Osteoblast (primary cell): Measurements from ENCODE around the gene SLK. TPM values are rescaled to one million over a fixed set of nuclear protein-coding genes. Genes with fewer than 3 reads are reported as not detected.

Source experiments
- DNase-seq: peaks from one replicate; pipeline ENCODE4 v3.0.0; 2011; ENCODE audit warnings: low spot score, mixed read lengths; ENCODE audit not compliant: insufficient read length; ENCODE audit errors: missing footprints
- H2AFZ ChIP-seq: 2 replicates; pipeline ENCODE4 v1.6.0; 2011; ENCODE audit warnings: mild to moderate bottlenecking, low read length
- H3K27ac ChIP-seq: 2 replicates; pipeline ENCODE4 v1.5.1; 2011; ENCODE audit warnings: mild to moderate bottlenecking, low read depth, low read length, moderate library complexity
- H3K27me3 ChIP-seq: 2 replicates; pipeline ENCODE4 v1.6.0; 2012; ENCODE audit warnings: mild to moderate bottlenecking, control low read depth, inconsistent platforms, low read length, moderate library complexity; ENCODE audit not compliant: insufficient read depth
- H3K36me3 ChIP-seq: 2 replicates; pipeline ENCODE4 v1.5.1; 2011; ENCODE audit warnings: mild to moderate bottlenecking, low read length, control low read depth, moderate library complexity; ENCODE audit not compliant: insufficient read depth
- H3K4me1 ChIP-seq: 2 replicates; pipeline ENCODE4 v1.5.1; 2011; ENCODE audit warnings: mild to moderate bottlenecking, low read length, control low read depth, moderate library complexity; ENCODE audit not compliant: insufficient read depth
- H3K4me2 ChIP-seq: 2 replicates; pipeline ENCODE4 v1.6.0; 2011; ENCODE audit warnings: mild to moderate bottlenecking, low read length; ENCODE audit not compliant: insufficient read depth
- H3K4me3 ChIP-seq: fragments of 200-600 bp; sonication (generic); 3 replicates; pipeline ENCODE4 v1.5.1; 2012; ENCODE audit warnings: mild to moderate bottlenecking, low read length, inconsistent platforms; ENCODE audit not compliant: insufficient read depth
- H3K79me2 ChIP-seq: 2 replicates; pipeline ENCODE4 v1.6.0; 2012; ENCODE audit warnings: mild to moderate bottlenecking, low read length, control low read depth, inconsistent platforms; ENCODE audit not compliant: insufficient read depth
- H3K9me3 ChIP-seq: 2 replicates; pipeline ENCODE4 v1.5.1; 2011; ENCODE audit warnings: low read depth, low read length, control low read depth
- H4K20me1 ChIP-seq: 2 replicates; pipeline ENCODE4 v1.6.0; 2012; ENCODE audit warnings: mild to moderate bottlenecking, low read length, control low read depth; ENCODE audit not compliant: insufficient read depth
- CTCF ChIP-seq: IDR thresholded peaks from 2 replicates; pipeline ENCODE4 v1.5.1; 2011; ENCODE audit warnings: mild to moderate bottlenecking, low read depth, low read length, moderate library complexity; ENCODE audit errors: extremely low read depth
- total RNA-seq: library from RNA; depleted of rRNA; stranded (reverse); fragments of >200 nt; gene quantifications from 2 replicates; pipeline ENCODE4 v1.2.3, GENCODE V29; 2012

Gene SLK
- total RNA-seq, 1 donor, result 48.1 TPM

- H3K9me3 ChIP-seq, result no peaks in the 10 kb centered on the region
- H3K4me2 ChIP-seq, result no peak overlapping the region
- peak; percentile 88 for TF ChIP-seq CTCF
- H4K20me1 ChIP-seq, result no peaks in the 10 kb centered on the region
- H2AFZ ChIP-seq, result no peak overlapping the region
- H3K27ac ChIP-seq, result no peak overlapping the region
- no peaks in the 10 kb centered on the region for H3K79me2 ChIP-seq
- no peaks in the 10 kb centered on the region for H3K36me3 ChIP-seq
- H3K4me3 ChIP-seq, result no peak overlapping the region
- H3K27me3 ChIP-seq, result no peaks in the 10 kb centered on the region
- H3K4me1 ChIP-seq, result peaks cover 14% of the 10 kb centered on the region
- peak; percentile 93 for DNase-seq
Observed at GRCh38 chr10:104045151-104046089, 78.5 kb downstream of the SLK start.

GRCh38 chr10:104046651-104047050 is 79.7 kb downstream of the SLK start:
- H3K9me3 ChIP-seq, result no peaks in the 10 kb centered on the region
- H2AFZ ChIP-seq, result no peak overlapping the region
- no peaks in the 10 kb centered on the region for H3K27me3 ChIP-seq
- no peak overlapping the region for H3K4me3 ChIP-seq
- H3K27ac ChIP-seq, result no peak overlapping the region
- TF ChIP-seq CTCF, result no peak
- no peak overlapping the region for H3K4me2 ChIP-seq
- no peak for DNase-seq
- H4K20me1 ChIP-seq, result no peaks in the 10 kb centered on the region
- H3K79me2 ChIP-seq, result no peaks in the 10 kb centered on the region
- H3K4me1 ChIP-seq, result peaks cover 14% of the 10 kb centered on the region
- no peaks in the 10 kb centered on the region for H3K36me3 ChIP-seq

- H3K4me2 ChIP-seq, result peak overlapping the region; percentile 76
- H3K4me1 ChIP-seq, result peaks cover 20% of the 10 kb centered on the region
- peak; percentile 95 for DNase-seq
- H3K9me3 ChIP-seq, result no peaks in the 10 kb centered on the region
- no peak overlapping the region for H3K4me3 ChIP-seq
- peak overlapping the region; percentile 10 for H3K27ac ChIP-seq
- TF ChIP-seq CTCF, result no peak
- no peaks in the 10 kb centered on the region for H4K20me1 ChIP-seq
- H2AFZ ChIP-seq, result no peak overlapping the region
- no peaks in the 10 kb centered on the region for H3K36me3 ChIP-seq
- H3K27me3 ChIP-seq, result no peaks in the 10 kb centered on the region
- no peaks in the 10 kb centered on the region for H3K79me2 ChIP-seq
Observed at GRCh38 chr10:104049504-104050250, 82.7 kb downstream of the SLK start.

GRCh38 chr10:104052431-104052830 is 85.5 kb downstream of the SLK start:
- H3K4me3 ChIP-seq, result no peak overlapping the region
- H3K4me2 ChIP-seq, result no peak overlapping the region
- H3K79me2 ChIP-seq, result no peaks in the 10 kb centered on the region
- no peaks in the 10 kb centered on the region for H4K20me1 ChIP-seq
- no peak for DNase-seq
- no peak for TF ChIP-seq CTCF
- H3K4me1 ChIP-seq, result peaks cover 29% of the 10 kb centered on the region
- H2AFZ ChIP-seq, result no peak overlapping the region
- no peaks in the 10 kb centered on the region for H3K36me3 ChIP-seq
- no peaks in the 10 kb centered on the region for H3K27me3 ChIP-seq
- H3K27ac ChIP-seq, result no peak overlapping the region
- H3K9me3 ChIP-seq, result no peaks in the 10 kb centered on the region
